ENCODE data around the gene NHLRC4. TPM values are rescaled to one million over a fixed set of nuclear protein-coding genes. Genes with fewer than 3 reads are reported as not detected.
A peak's percentile ranks its signal among the peaks of the same experiment; 100 is the strongest.

Gene NHLRC4
- total and polyA plus RNA-seq, 2 of the 4 experiments (the other 2 are of a cell fraction): 0.72 to 0.84 TPM

- H3K18ac ChIP-seq (ENCODE audit: low read depth, low read length): no peak overlapping the region
- ATAC-seq (ENCODE audit: low read depth): no peak
- intact Hi-C loops (cut with micrococcal nuclease): no loop called here
- H2BK20ac ChIP-seq (ENCODE audit: low read depth, low read length): no peak overlapping the region
- H3K9me1 ChIP-seq (ENCODE audit: insufficient read depth, low read length): peaks cover 14% of the 10 kb centered on the region; the same call in 1 of the 2 replicates
- H3K23ac ChIP-seq (ENCODE audit: low read depth, low read length): no peak overlapping the region
- TF ChIP-seq CEBPB (IDR thresholded peaks at IDR 0.05; ENCODE audit: low read depth, low read length): no peak
- TF ChIP-seq NFE2L2 (IDR thresholded peaks at IDR 0.05; ENCODE audit: low read depth, low read length): no peak
- TF ChIP-seq CTCF (conservative IDR thresholded peaks at IDR 0.05; ENCODE audit: low read depth, low read length): no peak
- no peak for TF ChIP-seq CHD1 (IDR thresholded peaks at IDR 0.05; ENCODE audit: low read depth, low read length)
- no peak for TF ChIP-seq SMC3 (IDR thresholded peaks at IDR 0.05; ENCODE audit: low read depth, low read length)
- TF ChIP-seq MXI1 (IDR thresholded peaks at IDR 0.05; ENCODE audit: borderline replicate concordance, low read depth, low read length): no peak
- TF ChIP-seq FOS (IDR thresholded peaks at IDR 0.05; ENCODE audit: low read depth, low read length): no peak
- no peak for TF ChIP-seq MAZ (IDR thresholded peaks at IDR 0.05; ENCODE audit: borderline replicate concordance, low read depth, low read length)
- no peak for TF ChIP-seq ELK1 (IDR thresholded peaks at IDR 0.05; ENCODE audit: borderline replicate concordance, low read depth, low read length)
- TF ChIP-seq RCOR1 (IDR thresholded peaks at IDR 0.05; ENCODE audit: insufficient replicate concordance, low read length): no peak
- TF ChIP-seq BHLHE40 (IDR thresholded peaks at IDR 0.05; ENCODE audit: low read depth, low read length): no peak
- TF ChIP-seq MAFK (IDR thresholded peaks at IDR 0.05; ENCODE audit: low read depth, low read length): no peak
- TF ChIP-seq RFX5 (IDR thresholded peaks at IDR 0.05; ENCODE audit: low read depth, low read length): no peak
- no peak for TF ChIP-seq RAD21 (IDR thresholded peaks at IDR 0.05; ENCODE audit: low read length)
- TF ChIP-seq USF2 (IDR thresholded peaks at IDR 0.05; ENCODE audit: low read depth, low read length): no peak
- no peak overlapping the region for H3K4ac ChIP-seq (ENCODE audit: low read depth, low read length)
- DNase-seq: no peak
- peaks cover 13% of the 10 kb centered on the region for H3K4me1 ChIP-seq (ENCODE audit: control insufficient read depth, insufficient read depth, low read length)
- H2BK5ac ChIP-seq (ENCODE audit: low read depth, low read length, poor library complexity, severe bottlenecking): no peak overlapping the region
- H3K27me3 ChIP-seq (ENCODE audit: control insufficient read depth, insufficient read depth, low read length): no peaks in the 10 kb centered on the region
- ChIA-PET POLR2A (ENCODE audit: unreplicated experiment) (no interaction called here), CTCF (interaction anchor here (0.7 kb wide), 1 partner anchor 50 kb away, joined by 3 read pairs; the partner anchor contains the start of gene MCRIP2)
- H3K14ac ChIP-seq (replicated peaks; ENCODE audit: low read depth, low read length): no peak overlapping the region
- in situ Hi-C loops (cut with MboI; ENCODE audit: low sequenced_read_pairs): no loop called here
- no peaks in the 10 kb centered on the region for H3K9me3 ChIP-seq (ENCODE audit: control insufficient read depth, insufficient read depth, low read length)
- peak overlapping the region; percentile 24 for H2AK9ac ChIP-seq (replicated peaks; ENCODE audit: low read depth, low read length, poor library complexity)
- H4K20me1 ChIP-seq (ENCODE audit: insufficient read depth, low read length): peaks cover 59% of the 10 kb centered on the region
- H3K4me2 ChIP-seq (ENCODE audit: low read depth, low read length): no peak overlapping the region
- WGBS, 2 experiments (ENCODE audit: extremely low coverage in 2 of 2, insufficient read length in 1 of 2): 93% methylated on average over 4 of the region's 15 CpGs; no CpG with 5 or more reads in 1 of the 2 experiments
- H3K4me3 ChIP-seq (ENCODE audit: insufficient read depth, low read depth, low read length): no peak overlapping the region
- no TSS peak for BruUV-seq (replicated peaks)
- H4K91ac ChIP-seq (ENCODE audit: insufficient read depth, low read depth, low read length): no peak overlapping the region
- peaks cover 5% of the 10 kb centered on the region; the same call in 1 of the 2 replicates for H3K36me3 ChIP-seq (ENCODE audit: control insufficient read depth, insufficient read depth, low read length)
- H4K8ac ChIP-seq (ENCODE audit: low read depth in 2 of 2, low read length in 2 of 2): no peak overlapping the region
- no peak overlapping the region for H3K27ac ChIP-seq (ENCODE audit: insufficient read depth, low read length)
- no peak overlapping the region for H4K5ac ChIP-seq (ENCODE audit: low read depth, low read length)
- dilution Hi-C loops (cut with HindIII; ENCODE audit: low sequenced_read_pairs, unreplicated experiment): no loop called here
- no peak overlapping the region for H3K9ac ChIP-seq (ENCODE audit: low read depth, low read length)
- H3K79me1 ChIP-seq (ENCODE audit: low read depth in 1 of 2, low read length in 2 of 2): peaks cover 32 to 82% of the 10 kb centered on the region in 2 experiments; a peak in 3 of 4 replicates
- no peak overlapping the region for H2AFZ ChIP-seq (replicated peaks; ENCODE audit: low read length, poor library complexity)
- no peak overlapping the region for H2AK5ac ChIP-seq (ENCODE audit: low read depth, low read length)
- no peak overlapping the region for H2BK15ac ChIP-seq (ENCODE audit: low read depth, low read length)
- no peak overlapping the region for H3K56ac ChIP-seq (ENCODE audit: extremely low read depth, insufficient read depth, low read length)
- no peak overlapping the region for H2BK120ac ChIP-seq (ENCODE audit: low read depth, low read length)
Measured at GRCh38 chr16:591892-592517, 25.2 kb downstream of the NHLRC4 start.
